AG04449 (cell line): Measurements from ENCODE around the gene PPIB.

Experiments
- CTCF ChIA-PET: fragments of 350-600 bp; formaldehyde crosslinking; extraction: SDS; loops from one replicate; lab custom pipeline; 2021; ENCODE audit warnings: antibody characterized with exemption; lab: Yijun Ruan, JAX
- POLR2A ChIA-PET: fragments of 400-600, 350-600 bp; formaldehyde crosslinking; extraction: SDS; loops from one replicate; lab custom pipeline; 2020; ENCODE audit warnings: antibody characterized with exemption, inconsistent platforms; lab: Yijun Ruan, JAX
- DNase-seq: peaks from one replicate; pipeline ENCODE4 v3.0.0-alpha.2; 2010; ENCODE audit warnings: low read depth, low spot score
- H3K4me3 ChIP-seq: 2 replicates; pipeline ENCODE4 v1.5.1; 2011; ENCODE audit warnings: low read depth, mild to moderate bottlenecking, control low read depth, low read length
- CTCF ChIP-seq: IDR thresholded peaks from one replicate; pipeline ENCODE4 v1.5.1; 2011; ENCODE audit warnings: mild to moderate bottlenecking, moderate library complexity, low read length, control low read depth, inconsistent platforms; ENCODE audit not compliant: insufficient read depth; ENCODE audit errors: missing control alignments

PPIB gene

DNA sequence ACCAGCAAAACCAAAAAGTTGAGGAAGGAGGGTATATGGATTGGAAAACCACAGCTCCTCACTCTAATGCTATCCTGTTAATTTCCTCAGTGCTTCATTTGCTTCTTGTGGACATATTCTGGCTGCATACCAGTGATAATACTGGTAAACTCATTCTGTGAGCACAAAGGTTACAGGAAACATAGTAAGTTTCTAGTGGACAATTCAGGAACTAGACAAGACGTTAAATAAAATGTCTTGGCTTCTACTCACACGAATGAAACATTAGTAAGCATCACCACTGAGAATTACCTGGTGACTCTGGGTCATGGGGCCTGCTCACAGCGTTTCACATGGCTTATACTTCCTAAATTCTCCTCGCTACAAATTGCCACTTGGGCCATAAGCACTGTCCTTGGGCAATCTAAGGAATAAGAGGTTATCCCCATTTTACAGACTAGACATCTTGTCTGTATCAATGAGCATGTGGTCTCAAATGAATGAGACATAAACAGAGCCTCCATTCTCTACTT, 20.1 kb upstream of the PPIB start:
- TF ChIP-seq CTCF: no peak
- ChIA-PET POLR2A (no interaction called here), CTCF (no interaction called here)
- H3K4me3 ChIP-seq: no peak overlapping the region
- DNase-seq: no peak

GRCh38 chr15:64180235-64180824, 17.5 kb upstream of the PPIB start:
- no peak overlapping the region for H3K4me3 ChIP-seq
- CTCF ChIA-PET: interaction anchor here (0.7 kb wide), 1 partner anchor 27 kb away, joined by 3 read pairs; no protein-coding TSS in a partner anchor
- no peak for TF ChIP-seq CTCF
- no peak for DNase-seq
- POLR2A ChIA-PET: interaction anchor here (0.6 kb wide), 1 partner anchor 542 kb away, joined by 3 read pairs; no protein-coding TSS in a partner anchor

- no peak for TF ChIP-seq CTCF
- H3K4me3 ChIP-seq: no peak overlapping the region
- ChIA-PET POLR2A (no interaction called here), CTCF (interaction anchor here (3.8 kb wide), 1 partner anchor 13 kb away, joined by 19 read pairs; no protein-coding TSS in a partner anchor)
- DNase-seq: no peak
These were observed 3.5 kb upstream of the PPIB start for GRCh38 chr15:64166102-64166890.

DNA sequence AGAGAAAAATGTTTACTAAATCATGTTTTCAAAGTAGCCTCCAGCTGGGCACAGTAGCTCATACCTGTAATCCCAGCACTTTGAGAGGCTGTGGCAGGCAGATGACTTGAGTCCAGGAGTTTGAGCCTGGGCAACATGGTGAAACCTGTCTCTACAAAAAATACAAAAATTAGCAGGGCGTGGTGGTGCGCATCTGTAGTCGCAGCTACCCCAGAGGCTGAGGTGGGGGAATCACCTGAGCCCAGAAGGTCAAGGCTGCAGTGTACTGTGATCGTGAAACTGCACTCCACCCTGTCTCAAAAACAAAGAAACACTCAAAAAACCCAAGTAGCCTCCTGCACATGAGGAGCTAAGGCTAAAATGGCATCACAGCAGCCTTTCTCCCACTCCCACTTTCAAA, 1.6 kb upstream of the PPIB start:
- no peak for TF ChIP-seq CTCF
- H3K4me3 ChIP-seq: no peak overlapping the region
- DNase-seq: no peak
- CTCF ChIA-PET: interaction anchor here (1.4 to 3.8 kb wide), 4 partner anchors 11 to 196 kb away, joined by 4 to 19 read pairs (median 6); no protein-coding TSS in a partner anchor
- POLR2A ChIA-PET: interaction anchor here (2.8 kb wide), 1 partner anchor 11 kb away, joined by 11 read pairs; no protein-coding TSS in a partner anchor

GRCh38 chr15:64163659-64164362, 989 bp upstream of the PPIB start:
- no peak for TF ChIP-seq CTCF
- ChIA-PET POLR2A (interaction anchor here (1.0 to 2.8 kb wide), 3 partner anchors 10 to 23 kb away, joined by 3 to 11 read pairs (median 4); no protein-coding TSS in a partner anchor), CTCF (interaction anchor here (0.6 to 3.8 kb wide), 10 partner anchors 8 to 223 kb away, joined by 3 to 39 read pairs (median 4); partner anchors contain the start of gene TRIP4)
- no peak for DNase-seq
- H3K4me3 ChIP-seq: peak overlapping the region; percentile 54
